Psoas muscle (tissue), 8 donors: ENCODE measurements around the gene MACC1. TPM values are rescaled to one million over a fixed set of nuclear protein-coding genes. Genes with fewer than 3 reads are reported as not detected.

Source experiments
- ATAC-seq, 4 donors: fragments of 200-7000 bp; cut with Tn5 transposase; one replicate each; pipeline ENCODE4 v1.9.1; 2020; ENCODE audit warnings: moderate library complexity in 3 of 4, mild to moderate bottlenecking in 2 of 4
- DNase-seq, 2 donors: peaks; one replicate each; pipeline ENCODE4 v3.0.0-alpha.2; 2020
- H3K27ac ChIP-seq: fragments of 200-600 bp; one replicate; pipeline ENCODE4 v1.8.0; 2022
- H3K27me3 ChIP-seq, 3 donors: fragments of 200-600 bp in 1 of 3; one replicate each; pipeline versions ENCODE4 v1.6.1 to v1.8.0; 2013 to 2022; ENCODE audit warnings: low read length in 2 of 3, mild to moderate bottlenecking in 2 of 3, moderate library complexity in 1 of 3; ENCODE audit not compliant: insufficient read depth in 3 of 3
- H3K36me3 ChIP-seq, 2 donors: fragments of 200-600 bp in 1 of 2; one replicate each; pipeline versions ENCODE4 v1.6.1 to v1.8.0; 2013 to 2022; ENCODE audit warnings: low read depth in 1 of 2, mild to moderate bottlenecking in 1 of 2, moderate library complexity in 1 of 2; ENCODE audit not compliant: insufficient read depth in 1 of 2
- H3K4me1 ChIP-seq: fragments of 200-600 bp; one replicate; pipeline ENCODE4 v1.8.0; 2022
- H3K4me3 ChIP-seq: fragments of 200-600 bp; one replicate; pipeline ENCODE4 v1.8.0; 2022; ENCODE audit warnings: mild to moderate bottlenecking
- H3K9me3 ChIP-seq: fragments of 200-600 bp; one replicate; pipeline ENCODE4 v1.8.0; 2022
- CTCF ChIP-seq: fragments of 200-600 bp; IDR thresholded peaks from one replicate; pipeline ENCODE4 v1.8.0; 2022; ENCODE audit warnings: antibody characterized with exemption
- WGBS, 3 donors: extraction: QIAGEN DNeasy Blood & Tissue Kit; methylation state at CpG; one replicate each; pipeline versions ENCODE4 v1.1.6 to v1.1.7; 2013; 5-methylcytosine and 5-hydroxymethylcytosine counted together
- intact Hi-C, 2 donors: fragments of 100-400 bp; cut with DNase I; formaldehyde crosslinking; loops; one replicate each; pipeline versions ENCODE4 v1.11.0 to v1.14.2; 2022
- polyA plus RNA-seq, 3 donors: library from polyadenylated mRNA; stranded (reverse); fragments of 200-250 nt; gene quantifications; one replicate each; pipeline ENCODE4 v1.2.3, GENCODE V29; 2013
- total RNA-seq, 4 donors: library from RNA; stranded (reverse); fragmentation: NEBNext Ultra II Directional in 2 of 4; extraction: Animal tissue kit (Norgen Biotek cat#: 25700) in 2 of 4; gene quantifications; one replicate each; pipeline versions ENCODE4 v1.2.1 to v1.2.4, GENCODE V29; 2021 to 2023
- donor health status: healthy with polysubstance abuse.
- donor health status: DM: no; HTN: no; CAD: no; lungs with moderate emphysema.
- donor health status: Bipolar disorder and iron deficiency.
- donor health status: healthy.
- donor health status: DM: yes; HTN: yes; CAD: no.
- donor health status: DM: no; HTN: no; CAD: no.
- donor health status: DM: no; HTN: no; CAD: no.
- donor health status: DM: yes; HTN: yes; CAD: no.

MACC1 gene
- total and polyA plus RNA-seq, 7 donors: under 0.01 to 0.04 TPM; not detected in 5

GRCh38 chr7:20152511-20152910, 64.7 kb downstream of the MACC1 start:
- no peak for DNase-seq
- H3K9me3 ChIP-seq: no peaks in the 10 kb centered on the region
- TF ChIP-seq CTCF: no peak
- no peaks in the 10 kb centered on the region for H3K36me3 ChIP-seq
- no peak for ATAC-seq
- intact Hi-C loops: no loop called here
- no peaks in the 10 kb centered on the region for H3K4me1 ChIP-seq
- H3K4me3 ChIP-seq: no peak overlapping the region
- H3K27me3 ChIP-seq: no peaks in the 10 kb centered on the region
- H3K27ac ChIP-seq: no peak overlapping the region

DNA sequence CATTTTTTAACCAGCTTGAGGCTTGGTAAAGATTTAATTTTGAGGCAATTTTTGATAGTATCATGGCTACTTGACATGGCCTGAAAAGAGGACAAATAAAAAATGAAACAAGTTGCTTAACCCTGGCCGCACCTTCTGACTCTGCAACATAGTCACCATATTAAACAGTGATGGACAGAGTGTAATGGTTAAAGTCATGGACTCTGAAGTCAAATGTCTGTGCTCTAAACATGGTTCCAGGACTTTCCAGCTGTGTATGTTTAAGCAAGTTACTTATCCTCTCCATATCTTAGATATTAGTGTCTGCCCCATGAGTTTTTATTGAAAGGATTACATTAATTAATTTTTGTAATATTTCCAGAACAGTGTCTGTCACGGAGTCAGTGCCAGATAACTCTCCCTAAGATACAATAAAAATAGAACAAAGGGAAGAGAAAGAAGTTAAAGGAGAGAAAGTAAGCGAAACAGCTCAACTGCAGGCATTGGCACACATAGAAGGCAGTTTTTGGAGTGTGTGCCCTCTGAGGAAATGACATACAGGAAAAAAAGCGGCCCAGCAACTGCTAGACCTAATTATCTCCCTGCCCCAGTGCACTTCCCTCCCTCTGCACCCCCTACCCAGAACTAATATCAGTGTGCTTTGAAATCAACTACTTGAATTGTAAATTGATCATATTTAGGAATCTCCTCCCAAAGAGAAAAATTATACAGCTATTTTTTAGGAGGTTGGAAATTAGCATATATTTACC, 65.3 kb downstream of the MACC1 start:
- Histone ChIP-seq H3K27ac (no peak overlapping the region), H3K4me3 (no peak overlapping the region), H3K4me1 (no peaks in the 10 kb centered on the region), H3K9me3 (no peaks in the 10 kb centered on the region), H3K36me3 (no peaks in the 10 kb centered on the region), H3K27me3 (no peaks in the 10 kb centered on the region)
- WGBS, 3 donors: 56 to 65% (median 62%) methylated on average over 4 of the region's 4 CpGs
- intact Hi-C loops: no loop called here
- ATAC-seq: no peak
- no peak for TF ChIP-seq CTCF
- DNase-seq: no peak

DNA sequence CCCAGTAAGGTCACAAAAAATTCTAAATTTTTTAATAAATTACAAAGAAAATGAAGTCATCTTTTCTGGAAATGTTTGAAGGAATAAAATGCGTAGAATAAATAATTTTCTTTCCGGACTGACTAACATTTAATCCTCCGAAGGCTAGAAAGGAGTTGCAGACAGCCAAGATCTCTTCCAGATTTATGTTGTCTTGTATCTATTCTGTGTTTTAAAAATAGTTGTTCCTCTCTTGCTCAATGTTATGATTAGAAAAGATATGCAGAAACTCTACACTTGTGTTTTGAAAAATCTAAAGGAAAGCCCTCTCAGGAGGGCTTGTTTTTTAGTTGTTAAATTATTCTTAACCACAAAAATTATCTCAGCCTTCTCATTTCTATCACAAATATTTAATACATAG, 70.7 kb downstream of the MACC1 start:
- 38 to 43% (median 41%) methylated on average over 3 of the region's 3 CpGs for WGBS, 3 donors
- intact Hi-C loops: no loop called here
- DNase-seq (no peak), ATAC-seq (no peak)
- no peak for TF ChIP-seq CTCF
- Histone ChIP-seq H3K4me3 (no peak overlapping the region), H3K27me3 (no peaks in the 10 kb centered on the region), H3K27ac (no peak overlapping the region), H3K36me3 (no peaks in the 10 kb centered on the region), H3K4me1 (no peaks in the 10 kb centered on the region), H3K9me3 (no peaks in the 10 kb centered on the region)

GRCh38 chr7:20144801-20145200, 72.4 kb downstream of the MACC1 start:
- Histone ChIP-seq H3K9me3 (no peaks in the 10 kb centered on the region), H3K27ac (no peak overlapping the region), H3K4me3 (no peak overlapping the region), H3K36me3 (no peaks in the 10 kb centered on the region), H3K27me3 (no peaks in the 10 kb centered on the region), H3K4me1 (no peaks in the 10 kb centered on the region)
- DNase-seq (no peak), ATAC-seq (no peak)
- 87 to 97% (median 95%) methylated on average over 3 of the region's 3 CpGs for WGBS, 3 donors
- TF ChIP-seq CTCF: no peak
- intact Hi-C loops: no loop called here

GRCh38 chr7:20141666-20142065, 75.5 kb downstream of the MACC1 start:
- Histone ChIP-seq H3K4me3 (no peak overlapping the region), H3K36me3 (no peaks in the 10 kb centered on the region), H3K27me3 (no peaks in the 10 kb centered on the region), H3K27ac (no peak overlapping the region), H3K9me3 (no peaks in the 10 kb centered on the region), H3K4me1 (no peaks in the 10 kb centered on the region)
- no peak for ATAC-seq
- WGBS, 3 donors: 45 to 52% (median 45%) methylated on average over 4 of the region's 4 CpGs
- no peak for TF ChIP-seq CTCF
- intact Hi-C loops: no loop called here
- no peak for DNase-seq
